Epithelial cell of esophagus (primary cell): ENCODE measurements around the gene ITGB2.
A peak's percentile ranks its signal among the peaks of the same experiment; 100 is the strongest.

Experiments
- DNase-seq: peaks from one replicate; pipeline ENCODE4 v3.0.0; 2010; ENCODE audit warnings: low read depth
- H3K4me3 ChIP-seq: 2 replicates; pipeline ENCODE4 v1.5.1; 2011; ENCODE audit warnings: mild to moderate bottlenecking, low read length, control low read depth
- TF ChIP-seq, protein P1 (sequence below): IDR thresholded peaks from 2 replicates; pipeline ENCODE4 v1.5.1; 2011; ENCODE audit warnings: low read depth, mild to moderate bottlenecking, low read length, control low read depth, inconsistent platforms; ENCODE audit not compliant: insufficient read depth; ENCODE audit errors: missing control alignments

The ITGB2 gene

DNA sequence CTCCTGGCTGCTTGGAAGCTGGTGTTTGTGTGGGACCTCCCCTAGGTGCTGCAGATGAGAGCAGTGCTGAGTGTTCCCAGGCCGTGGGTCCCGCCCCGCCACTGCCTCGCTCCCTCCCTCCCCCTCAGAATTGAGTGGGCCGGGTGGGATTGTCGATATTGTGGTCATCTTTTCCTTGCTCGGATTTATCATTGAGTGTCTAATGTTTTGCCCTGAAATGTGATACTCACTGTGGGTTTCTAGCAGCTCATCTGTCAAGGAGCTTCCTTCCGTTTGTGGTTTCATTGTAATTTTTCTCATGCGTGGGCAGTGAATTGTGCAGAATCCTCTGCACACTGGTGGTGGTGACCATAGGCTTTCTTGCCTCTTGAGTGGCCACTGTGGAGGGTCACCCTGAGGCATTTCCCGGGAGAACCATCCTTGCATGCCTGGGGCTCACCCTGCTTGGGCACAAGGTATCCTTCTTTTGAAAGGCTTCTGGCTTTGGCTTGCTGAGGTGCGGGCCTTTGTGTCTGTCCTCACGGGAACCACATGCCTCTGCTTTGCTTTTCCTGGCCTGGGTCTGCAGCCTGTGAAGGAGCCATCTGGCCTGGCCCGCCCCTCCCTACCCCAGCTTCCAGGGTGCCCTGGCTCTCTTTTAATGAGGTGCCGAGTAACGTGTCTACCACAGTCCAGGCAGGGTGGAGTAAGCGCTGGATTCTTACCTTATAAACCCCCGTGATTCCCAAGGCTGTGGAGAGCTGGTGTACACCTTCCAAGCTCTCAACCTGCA is 44.7 kb upstream of the ITGB2 start:
- TF ChIP-seq, protein P1, sequence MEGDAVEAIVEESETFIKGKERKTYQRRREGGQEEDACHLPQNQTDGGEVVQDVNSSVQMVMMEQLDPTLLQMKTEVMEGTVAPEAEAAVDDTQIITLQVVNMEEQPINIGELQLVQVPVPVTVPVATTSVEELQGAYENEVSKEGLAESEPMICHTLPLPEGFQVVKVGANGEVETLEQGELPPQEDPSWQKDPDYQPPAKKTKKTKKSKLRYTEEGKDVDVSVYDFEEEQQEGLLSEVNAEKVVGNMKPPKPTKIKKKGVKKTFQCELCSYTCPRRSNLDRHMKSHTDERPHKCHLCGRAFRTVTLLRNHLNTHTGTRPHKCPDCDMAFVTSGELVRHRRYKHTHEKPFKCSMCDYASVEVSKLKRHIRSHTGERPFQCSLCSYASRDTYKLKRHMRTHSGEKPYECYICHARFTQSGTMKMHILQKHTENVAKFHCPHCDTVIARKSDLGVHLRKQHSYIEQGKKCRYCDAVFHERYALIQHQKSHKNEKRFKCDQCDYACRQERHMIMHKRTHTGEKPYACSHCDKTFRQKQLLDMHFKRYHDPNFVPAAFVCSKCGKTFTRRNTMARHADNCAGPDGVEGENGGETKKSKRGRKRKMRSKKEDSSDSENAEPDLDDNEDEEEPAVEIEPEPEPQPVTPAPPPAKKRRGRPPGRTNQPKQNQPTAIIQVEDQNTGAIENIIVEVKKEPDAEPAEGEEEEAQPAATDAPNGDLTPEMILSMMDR = no peak
- no peak for DNase-seq
- no peak overlapping the region for H3K4me3 ChIP-seq

DNA sequence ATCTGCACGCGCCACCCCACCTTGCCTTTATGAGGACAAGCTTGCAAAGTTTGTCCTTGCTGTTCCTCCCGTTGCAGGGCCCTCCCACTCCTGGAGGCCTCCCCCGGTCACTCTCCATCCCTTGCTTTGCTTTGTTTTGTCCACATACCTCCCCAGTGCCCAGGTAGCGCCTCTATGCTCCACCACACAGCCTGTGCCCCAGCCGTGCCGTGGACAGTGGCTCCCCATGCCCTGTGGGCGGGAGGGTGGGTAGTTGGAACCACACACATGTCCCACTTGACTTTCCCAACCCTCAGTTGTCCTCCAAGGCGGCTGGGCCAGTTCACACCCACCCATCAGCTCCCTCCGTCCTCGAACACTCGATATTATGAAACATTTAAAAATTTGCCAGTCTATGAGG is 43.7 kb upstream of the ITGB2 start:
- H3K4me3 ChIP-seq = no peak overlapping the region
- no peak for DNase-seq

DNA sequence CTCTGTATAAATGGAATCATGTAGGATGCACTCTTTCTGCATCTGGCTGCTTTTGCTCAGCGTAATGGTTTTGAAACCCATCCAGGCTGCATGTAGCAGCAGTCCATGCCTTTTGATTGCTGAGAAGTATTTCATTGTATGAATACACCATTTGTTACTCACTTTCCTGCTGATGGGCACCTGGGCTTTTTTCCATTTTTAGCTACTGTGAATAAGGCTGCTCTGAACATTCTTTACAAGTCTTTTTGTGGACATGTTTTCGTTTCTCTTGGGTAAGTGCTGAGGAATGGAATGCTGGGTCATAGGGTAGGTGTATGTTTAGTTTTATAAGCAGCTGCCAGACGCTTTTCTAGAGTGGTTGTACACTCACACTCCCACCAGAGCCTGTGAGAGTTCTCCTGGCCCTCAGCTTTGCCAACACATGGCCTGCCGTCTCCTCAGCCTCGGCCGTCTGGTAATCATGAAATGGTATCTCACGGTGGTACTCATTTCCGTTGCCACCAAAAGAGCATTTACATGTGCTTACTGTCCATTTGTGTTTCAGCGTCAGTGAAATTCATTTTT is 41.8 kb upstream of the ITGB2 start:
- TF ChIP-seq, protein P1 = no peak
- DNase-seq = peak; percentile 92
- H3K4me3 ChIP-seq = no peak overlapping the region

More for the DNA sequence above, 43.7 kb upstream of the ITGB2 start:
- TF ChIP-seq, protein P1 = no peak

DNA sequence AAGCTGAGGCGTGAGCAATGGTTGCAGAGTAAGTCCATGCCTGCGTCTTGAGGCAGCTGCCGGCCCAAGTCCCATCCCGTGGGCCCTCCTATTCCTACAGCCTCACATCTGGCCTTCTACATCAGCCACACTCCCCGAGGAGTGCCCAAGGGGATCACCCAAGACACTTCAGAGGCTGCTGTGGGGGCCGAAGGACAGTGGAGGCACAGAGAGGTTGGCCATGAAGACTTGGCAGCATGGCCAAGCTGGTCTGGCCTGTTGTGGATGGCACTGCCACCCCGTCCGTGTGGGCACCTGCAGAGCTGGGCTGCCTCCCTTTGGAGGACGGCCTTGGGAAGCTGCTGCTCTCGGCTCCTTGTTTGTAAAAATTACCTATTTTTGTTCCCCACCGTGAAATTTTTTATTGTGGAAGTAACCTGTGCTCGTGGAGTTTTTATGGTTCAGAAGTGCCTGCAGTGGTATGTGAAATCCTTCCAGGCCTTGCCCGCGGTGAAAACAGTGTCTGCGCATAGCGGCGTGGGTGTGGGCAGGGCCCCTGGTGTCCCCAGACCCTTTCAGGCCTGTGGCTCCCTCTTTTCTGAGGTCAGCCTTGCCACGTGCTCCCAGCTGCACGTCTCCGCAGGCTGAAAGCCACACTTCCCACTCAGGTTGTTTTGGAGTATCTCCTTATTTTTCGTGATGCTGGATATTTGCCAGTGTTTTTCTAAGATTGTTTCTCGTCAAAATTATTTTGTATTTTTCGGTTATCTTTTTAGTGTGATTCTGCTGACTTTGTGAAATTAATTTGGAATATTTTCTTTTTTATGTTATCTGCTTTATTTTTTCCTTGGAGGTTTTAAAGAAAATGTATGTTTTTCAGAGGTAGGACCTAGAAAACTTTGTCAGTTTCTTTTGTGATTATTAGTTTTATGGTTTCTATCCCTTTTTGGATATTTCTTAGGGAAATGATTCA is 39.7 kb upstream of the ITGB2 start:
- no peak overlapping the region for H3K4me3 ChIP-seq
- TF ChIP-seq, protein P1 = no peak
- no peak for DNase-seq

DNA sequence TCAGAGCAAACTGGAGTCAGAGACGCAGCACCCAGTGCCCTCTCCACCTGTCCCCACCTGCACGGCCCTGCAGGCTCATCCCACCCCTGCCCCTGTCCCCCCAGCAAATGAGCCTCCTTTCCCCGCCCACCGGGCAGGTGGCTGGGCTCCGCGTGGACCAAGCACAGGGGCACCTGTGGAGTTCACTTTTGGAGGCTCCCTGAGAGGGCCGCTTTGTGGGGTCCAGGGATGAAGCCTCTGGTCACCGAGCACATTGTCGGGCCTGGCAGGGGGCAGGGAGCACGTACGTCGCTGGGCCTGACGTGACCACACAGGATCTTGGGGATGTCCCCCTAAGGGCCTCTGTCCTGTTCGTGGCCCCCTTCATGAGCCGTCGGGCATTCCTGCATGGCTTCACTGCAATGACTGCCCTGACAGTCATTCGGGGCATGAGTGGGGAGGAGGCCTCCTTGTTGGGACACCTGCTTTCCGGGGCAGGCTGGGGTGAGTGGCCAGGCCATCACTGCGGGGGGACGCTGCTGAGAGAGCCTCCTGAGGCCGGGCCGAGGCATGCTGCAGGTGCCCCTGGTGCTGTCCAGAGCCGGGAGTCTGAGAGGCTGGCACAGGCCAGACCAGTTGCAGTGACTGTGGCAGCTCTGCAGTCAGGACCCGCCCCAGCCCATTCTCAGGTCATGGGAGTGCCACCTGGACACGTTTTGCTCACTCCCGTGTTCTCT is 38.8 kb upstream of the ITGB2 start:
- TF ChIP-seq, protein P1 = no peak
- H3K4me3 ChIP-seq = no peak overlapping the region

DNA sequence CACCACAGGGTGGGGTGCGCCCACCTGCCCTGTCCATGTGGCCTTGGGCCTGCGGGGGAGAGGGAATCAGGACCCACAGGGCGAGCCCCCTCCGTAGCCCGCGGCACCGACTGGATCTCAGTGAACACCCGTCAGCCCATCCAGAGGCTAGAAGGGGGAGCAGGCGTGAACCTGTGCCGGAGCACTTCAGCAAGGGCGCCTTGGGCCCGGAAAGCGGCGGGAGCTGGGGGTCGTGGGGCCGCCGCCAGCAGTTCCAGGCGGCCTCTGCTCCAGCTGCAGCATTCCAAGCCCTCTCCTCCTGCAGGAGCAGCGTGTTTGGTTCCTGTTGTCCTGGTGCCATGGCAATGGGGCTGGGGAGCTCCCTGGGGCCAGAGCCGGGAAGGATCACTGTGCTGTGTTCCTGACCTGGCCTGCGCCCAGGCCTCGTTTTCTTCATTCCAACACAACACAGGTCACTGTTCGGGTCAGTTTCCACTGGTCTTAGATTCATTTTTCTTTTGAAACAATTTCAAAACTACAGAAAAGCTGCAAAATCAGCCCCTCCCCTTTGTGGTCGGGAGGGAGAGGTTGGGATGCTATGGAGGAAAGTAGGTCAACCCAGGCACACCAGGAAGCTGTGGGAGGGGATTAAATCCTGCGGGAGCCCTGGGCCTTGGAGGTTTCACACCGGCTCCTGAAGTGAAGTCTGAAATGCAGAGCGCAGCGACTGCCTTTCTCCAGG is 37.9 kb upstream of the ITGB2 start:
- no peak for DNase-seq
- TF ChIP-seq, protein P1 = no peak
- H3K4me3 ChIP-seq = no peak overlapping the region

More for the DNA sequence above, 38.8 kb upstream of the ITGB2 start:
- DNase-seq = no peak
